Calu3 (cell line): ENCODE measurements around the gene NOD2. TPM values are rescaled to one million over a fixed set of nuclear protein-coding genes. Genes with fewer than 3 reads are reported as not detected.

Experiments
- BruUV-seq: library from RNA; stranded (reverse); fragments of 400-500 nt; replicated peaks from 2 replicates; lab custom pipeline; 2021; lab: Mats Ljungman, UMichigan
- CTCF ChIA-PET: fragments of 300-600 bp; sonication (Branson Sonifier 250); formaldehyde crosslinking; loops from one replicate; lab custom pipeline; 2022; ENCODE audit warnings: antibody characterized with exemption; lab: Charles Lee
- DNase-seq: peaks from one replicate; pipeline ENCODE4 v3.0.0; 2022
- H3K27ac Mint-ChIP-seq: one replicate; pipeline ENCODE4 v1.8.0; 2022; ENCODE audit warnings: mixed read lengths; ENCODE audit not compliant: unreplicated experiment
- H3K27me3 Mint-ChIP-seq: one replicate; pipeline ENCODE4 v1.8.0; 2022; ENCODE audit warnings: mixed read lengths; ENCODE audit not compliant: unreplicated experiment
- H3K36me3 Mint-ChIP-seq: one replicate; pipeline ENCODE4 v1.8.0; 2022; ENCODE audit warnings: mild to moderate bottlenecking, moderate library complexity, mixed read lengths; ENCODE audit not compliant: insufficient read depth, unreplicated experiment
- H3K4me1 Mint-ChIP-seq: one replicate; pipeline ENCODE4 v1.8.0; 2022; ENCODE audit warnings: mild to moderate bottlenecking, low read depth, mixed read lengths; ENCODE audit not compliant: unreplicated experiment
- H3K4me3 Mint-ChIP-seq: one replicate; pipeline ENCODE4 v1.8.0; 2022; ENCODE audit warnings: mild to moderate bottlenecking, low read depth, moderate library complexity, mixed read lengths; ENCODE audit not compliant: unreplicated experiment
- H3K9me3 Mint-ChIP-seq: one replicate; pipeline ENCODE4 v1.8.0; 2022; ENCODE audit warnings: low read depth, mixed read lengths; ENCODE audit not compliant: unreplicated experiment
- CTCF ChIP-seq: fragments of 200-600 bp; IDR thresholded peaks from one replicate; pipeline ENCODE4 v1.8.0; 2022; ENCODE audit warnings: antibody characterized with exemption; ENCODE audit not compliant: unreplicated experiment
- intact Hi-C: fragments of 100-400 bp; cut with micrococcal nuclease; formaldehyde crosslinking; loops from one replicate; pipeline ENCODE4 v1.10.0; 2022; ENCODE audit not compliant: unreplicated experiment
- total RNA-seq: library from RNA; stranded (reverse); gene quantifications from 2 replicates; pipeline ENCODE4 v1.2.3, GENCODE V29; 2022

The NOD2 gene
- total RNA-seq, 1 experiment from 2014 or later = 0.87 TPM

GRCh38 chr16:50724306-50724705 lies 30.9 kb downstream of the NOD2 start:
- no peak for DNase-seq
- H3K9me3 Mint-ChIP-seq = peaks cover 6% of the 10 kb centered on the region
- no peak overlapping the region for H3K4me3 Mint-ChIP-seq
- TF ChIP-seq CTCF = no peak
- H3K27me3 Mint-ChIP-seq = no peaks in the 10 kb centered on the region
- no TSS peak for BruUV-seq
- peaks cover 32% of the 10 kb centered on the region for H3K4me1 Mint-ChIP-seq
- intact Hi-C loops = no loop called here
- H3K36me3 Mint-ChIP-seq = no peaks in the 10 kb centered on the region
- CTCF ChIA-PET = interaction anchor here (2.1 kb wide), 1 partner anchor 56 kb away, joined by 4 read pairs; no protein-coding TSS in a partner anchor
- H3K27ac Mint-ChIP-seq = no peak overlapping the region

- no TSS peak for BruUV-seq
- Mint-ChIP-seq H3K4me1 (no peaks in the 10 kb centered on the region), H3K27me3 (peaks cover 27% of the 10 kb centered on the region), H3K4me3 (no peak overlapping the region), H3K27ac (no peak overlapping the region), H3K9me3 (no peaks in the 10 kb centered on the region), H3K36me3 (no peaks in the 10 kb centered on the region)
- no peak for DNase-seq
- intact Hi-C loops = loop anchor here (10.0 kb wide), 1 partner anchor 843 kb away; no protein-coding TSS in a partner anchor
- TF ChIP-seq CTCF = no peak
- CTCF ChIA-PET = no interaction called here
Observed at GRCh38 chr16:50731130-50731988, 38.0 kb downstream of the NOD2 start.

- Mint-ChIP-seq H3K4me1 (no peaks in the 10 kb centered on the region), H3K36me3 (no peaks in the 10 kb centered on the region), H3K27ac (no peak overlapping the region), H3K4me3 (no peak overlapping the region), H3K27me3 (peaks cover 35% of the 10 kb centered on the region), H3K9me3 (no peaks in the 10 kb centered on the region)
- no TSS peak for BruUV-seq
- no peak for TF ChIP-seq CTCF
- no peak for DNase-seq
- intact Hi-C loops = loop anchor here (10.0 kb wide), 1 partner anchor 843 kb away; no protein-coding TSS in a partner anchor
- CTCF ChIA-PET = interaction anchor here (0.5 kb wide), 1 partner anchor 8 kb away, joined by 3 read pairs; no protein-coding TSS in a partner anchor
Observed at GRCh38 chr16:50731989-50732832, 38.8 kb downstream of the NOD2 start.

GRCh38 chr16:50733468-50733867 lies 40.1 kb downstream of the NOD2 start:
- intact Hi-C loops = loop anchor here (10.0 kb wide), 1 partner anchor 841 kb away; no protein-coding TSS in a partner anchor
- DNase-seq = no peak
- Mint-ChIP-seq H3K27me3 (peaks cover 48% of the 10 kb centered on the region), H3K4me3 (no peak overlapping the region), H3K9me3 (no peaks in the 10 kb centered on the region), H3K4me1 (no peaks in the 10 kb centered on the region), H3K27ac (no peak overlapping the region), H3K36me3 (no peaks in the 10 kb centered on the region)
- no TSS peak for BruUV-seq
- CTCF ChIA-PET = no interaction called here
- TF ChIP-seq CTCF = no peak
